Keratinocyte (primary cell): ENCODE data around the gene ABCD3. TPM values are rescaled to one million over a fixed set of nuclear protein-coding genes. Genes with fewer than 3 reads are reported as not detected.

Source experiments
- DNase-seq: peaks from one replicate; pipeline ENCODE4 v3.0.0-alpha.2; 2011; ENCODE audit warnings: low read depth, missing footprints, low spot score
- FAIRE-seq: peaks from 2 replicates; lab custom pipeline; 2011; peaks lifted over from hg19 to GRCh38; lab: Jason Lieb, UNC
- H2AFZ ChIP-seq: 2 replicates; pipeline ENCODE4 v1.6.0; 2012; ENCODE audit warnings: low read length, control low read depth, inconsistent platforms; ENCODE audit not compliant: control insufficient read depth
- H3K27ac ChIP-seq: 2 replicates; pipeline ENCODE4 v1.5.1; 2011; ENCODE audit warnings: low read length; ENCODE audit not compliant: control insufficient read depth, insufficient read depth
- H3K27me3 ChIP-seq: 3 replicates; pipeline ENCODE4 v1.6.0; 2011; ENCODE audit warnings: low read length; ENCODE audit not compliant: control insufficient read depth, insufficient read depth; ENCODE audit errors: extremely low read depth
- H3K36me3 ChIP-seq, 2 experiments: 2 replicates in 1 of 2; 3 replicates in 1 of 2; pipeline ENCODE4 v1.5.1; 2011; ENCODE audit warnings: low read length in 2 of 2, mild to moderate bottlenecking in 1 of 2; ENCODE audit not compliant: control insufficient read depth in 2 of 2, insufficient read depth in 2 of 2; ENCODE audit errors: extremely low read depth in 1 of 2
- H3K4me1 ChIP-seq: 3 replicates; pipeline ENCODE4 v1.5.1; 2011; ENCODE audit warnings: low read length; ENCODE audit not compliant: control insufficient read depth, insufficient read depth; ENCODE audit errors: extremely low read depth
- H3K4me2 ChIP-seq: 3 replicates; pipeline ENCODE4 v1.6.0; 2011; ENCODE audit warnings: low read depth, low read length; ENCODE audit not compliant: control insufficient read depth, insufficient read depth; ENCODE audit errors: extremely low read depth
- H3K4me3 ChIP-seq, 3 experiments: fragments of 200-600 bp in 1 of 3; sonication (generic) in 1 of 3; 2 replicates in 2 of 3; 3 replicates in 1 of 3; pipeline ENCODE4 v1.5.1; 2011 to 2016; ENCODE audit warnings: low read length in 3 of 3, mild to moderate bottlenecking in 3 of 3, control low read depth in 2 of 3, inconsistent platforms in 1 of 3, low read depth in 1 of 3, mixed read lengths in 1 of 3, mixed run types in 1 of 3, moderate library complexity in 1 of 3; ENCODE audit not compliant: control insufficient read depth in 2 of 3, insufficient read depth in 2 of 3; ENCODE audit errors: extremely low read depth in 1 of 3
- H3K79me2 ChIP-seq: 2 replicates; pipeline ENCODE4 v1.6.0; 2012; ENCODE audit warnings: low read length; ENCODE audit not compliant: control insufficient read depth, insufficient read depth
- H3K9ac ChIP-seq: 3 replicates; pipeline ENCODE4 v1.6.0; 2011; ENCODE audit warnings: low read length; ENCODE audit not compliant: control insufficient read depth, insufficient read depth; ENCODE audit errors: extremely low read depth
- H3K9me1 ChIP-seq: 3 replicates; pipeline ENCODE4 v1.6.0; 2011; ENCODE audit warnings: low read length; ENCODE audit not compliant: control insufficient read depth, insufficient read depth; ENCODE audit errors: extremely low read depth
- H3K9me3 ChIP-seq: 2 replicates; pipeline ENCODE4 v1.5.1; 2012; ENCODE audit warnings: low read depth, low read length; ENCODE audit not compliant: control insufficient read depth
- H4K20me1 ChIP-seq: 3 replicates; pipeline ENCODE4 v1.6.0; 2011; ENCODE audit warnings: low read length; ENCODE audit not compliant: control insufficient read depth, insufficient read depth; ENCODE audit errors: extremely low read depth
- EZH2 ChIP-seq: IDR thresholded peaks from one replicate; pipeline ENCODE4 v1.6.1; 2012; ENCODE audit warnings: inconsistent platforms, mild to moderate bottlenecking, low read length, moderate library complexity
- dilution Hi-C: fragments of 300-500 bp; cut with MboI; formaldehyde crosslinking; loops from one replicate; pipeline ENCODE4 v1.7.0; 2020; ENCODE audit warnings: low sequenced_read_pairs; ENCODE audit not compliant: extremely low pct_ligation_motif_present
- polyA plus RNA-seq, 5 experiments: library from polyadenylated mRNA; depleted of rRNA in 3 of 5; stranded (reverse) in 3 of 5; stranded (forward) in 1 of 5; unstranded in 1 of 5; fragments of >200 nt; gene quantifications; 1 replicate in 1 of 5; 2 replicates in 3 of 5; 3 replicates in 1 of 5; pipeline versions ENCODE4 v1.2.1 to v1.2.3, GENCODE V29; 2011 to 2012; ENCODE audit warnings: missing spikeins in 2 of 5, low read depth in 1 of 5, low replicate concordance in 1 of 5
- TF ChIP-seq, protein P1 (sequence below), 3 experiments: IDR thresholded peaks in 1 of 3; conservative IDR thresholded peaks in 1 of 3; optimal IDR thresholded peaks in 1 of 3; 2 replicates in 2 of 3; 3 replicates in 1 of 3; pipeline versions ENCODE3 to v1.5.1; 2011; ENCODE audit warnings: low read length in 3 of 3, mild to moderate bottlenecking in 3 of 3, moderate library complexity in 2 of 3, control low read depth in 1 of 3, inconsistent platforms in 1 of 3; ENCODE audit not compliant: insufficient read depth in 2 of 3; ENCODE audit errors: extremely low read depth in 1 of 3

Gene ABCD3
- polyA plus RNA-seq, 1 donor (not counting 4 experiments of a cell fraction or from before 2014, with no cell fraction given) = 34.9 TPM

DNA sequence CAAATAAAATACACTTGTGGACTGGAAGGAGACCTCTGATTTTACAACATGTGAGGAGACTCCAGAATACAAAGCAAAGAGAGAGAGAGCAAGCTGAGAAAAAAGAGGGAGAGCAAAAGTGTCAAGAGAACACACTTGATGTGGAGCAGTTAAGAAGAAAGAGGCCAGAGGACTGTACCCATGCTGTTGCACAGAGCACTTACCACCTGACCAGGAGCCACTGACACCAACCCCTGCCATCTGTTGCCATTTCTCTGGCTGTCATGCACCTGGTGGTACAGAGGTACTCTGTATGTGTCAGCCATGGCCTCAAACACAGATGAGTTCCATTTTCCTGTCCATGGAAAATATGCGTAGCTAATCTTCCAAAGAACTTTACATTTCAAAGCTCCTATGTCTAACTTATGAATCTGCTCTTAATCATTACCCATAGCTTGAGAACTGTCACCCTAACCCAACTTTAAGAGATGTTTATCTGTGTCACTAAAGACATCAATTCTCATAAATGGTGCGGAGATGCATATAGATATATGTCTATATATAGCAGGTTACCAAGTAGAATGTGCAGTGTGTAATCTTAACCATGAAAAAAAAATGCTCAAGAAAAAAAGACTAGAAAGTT lies 32.8 kb upstream of the ABCD3 start:
- Histone ChIP-seq H3K9me3 (no peaks in the 10 kb centered on the region), H3K4me2 (no peak overlapping the region), H3K27ac (no peak overlapping the region), H3K36me3 (no peaks in the 10 kb centered on the region), H4K20me1 (no peaks in the 10 kb centered on the region), H3K4me1 (no peaks in the 10 kb centered on the region), H3K4me3 (no peak overlapping the region), H3K9me1 (no peaks in the 10 kb centered on the region), H3K79me2 (no peaks in the 10 kb centered on the region), H2AFZ (no peak overlapping the region), H3K9ac (no peak overlapping the region), H3K27me3 (no peaks in the 10 kb centered on the region)
- DNase-seq = no peak
- no peak for TF ChIP-seq EZH2
- TF ChIP-seq, protein P1, sequence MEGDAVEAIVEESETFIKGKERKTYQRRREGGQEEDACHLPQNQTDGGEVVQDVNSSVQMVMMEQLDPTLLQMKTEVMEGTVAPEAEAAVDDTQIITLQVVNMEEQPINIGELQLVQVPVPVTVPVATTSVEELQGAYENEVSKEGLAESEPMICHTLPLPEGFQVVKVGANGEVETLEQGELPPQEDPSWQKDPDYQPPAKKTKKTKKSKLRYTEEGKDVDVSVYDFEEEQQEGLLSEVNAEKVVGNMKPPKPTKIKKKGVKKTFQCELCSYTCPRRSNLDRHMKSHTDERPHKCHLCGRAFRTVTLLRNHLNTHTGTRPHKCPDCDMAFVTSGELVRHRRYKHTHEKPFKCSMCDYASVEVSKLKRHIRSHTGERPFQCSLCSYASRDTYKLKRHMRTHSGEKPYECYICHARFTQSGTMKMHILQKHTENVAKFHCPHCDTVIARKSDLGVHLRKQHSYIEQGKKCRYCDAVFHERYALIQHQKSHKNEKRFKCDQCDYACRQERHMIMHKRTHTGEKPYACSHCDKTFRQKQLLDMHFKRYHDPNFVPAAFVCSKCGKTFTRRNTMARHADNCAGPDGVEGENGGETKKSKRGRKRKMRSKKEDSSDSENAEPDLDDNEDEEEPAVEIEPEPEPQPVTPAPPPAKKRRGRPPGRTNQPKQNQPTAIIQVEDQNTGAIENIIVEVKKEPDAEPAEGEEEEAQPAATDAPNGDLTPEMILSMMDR (optimal IDR thresholded peaks at IDR 0.05 in 1 of 3, IDR thresholded peaks at IDR 0.05 in 1 of 3, conservative IDR thresholded peaks at IDR 0.05 in 1 of 3; ENCODE audit: extremely low read depth in 1 of 3, insufficient read depth in 2 of 3, low read length in 3 of 3) = no peak
- dilution Hi-C loops = no loop called here
- FAIRE-seq = no peak

DNA sequence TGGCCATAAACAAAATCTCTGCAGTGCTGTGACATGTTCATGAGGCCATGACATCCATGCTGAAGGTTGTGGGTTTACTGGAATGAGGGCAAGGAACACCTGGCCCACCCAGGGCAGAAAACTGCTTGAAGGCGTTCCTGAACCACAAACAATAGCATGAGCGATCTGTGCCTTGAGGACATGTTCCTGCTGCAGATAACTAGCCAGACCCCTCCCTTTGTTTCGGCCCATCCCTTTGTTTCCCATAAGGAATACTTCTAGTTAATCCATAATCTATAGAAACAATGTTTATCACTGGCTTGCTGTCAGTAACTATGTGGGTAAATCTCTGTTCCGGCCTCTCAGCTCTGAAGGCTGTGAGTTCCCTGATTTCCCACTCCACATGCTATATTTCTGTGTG lies 28.9 kb upstream of the ABCD3 start:
- H3K4me3 ChIP-seq = no peak overlapping the region
- dilution Hi-C loops = no loop called here
- no peaks in the 10 kb centered on the region for H3K4me1 ChIP-seq
- no peaks in the 10 kb centered on the region for H3K9me1 ChIP-seq
- DNase-seq (no peak), FAIRE-seq (no peak)
- H3K27ac ChIP-seq = no peak overlapping the region
- no peak for TF ChIP-seq EZH2
- TF ChIP-seq, protein P1 (optimal IDR thresholded peaks at IDR 0.05 in 1 of 3, IDR thresholded peaks at IDR 0.05 in 1 of 3, conservative IDR thresholded peaks at IDR 0.05 in 1 of 3; ENCODE audit: extremely low read depth in 1 of 3, insufficient read depth in 2 of 3, low read length in 3 of 3) = no peak
- H3K9ac ChIP-seq = no peak overlapping the region
- no peaks in the 10 kb centered on the region for H3K36me3 ChIP-seq
- H2AFZ ChIP-seq = no peak overlapping the region
- no peaks in the 10 kb centered on the region for H3K79me2 ChIP-seq
- H3K27me3 ChIP-seq = no peaks in the 10 kb centered on the region
- H4K20me1 ChIP-seq = no peaks in the 10 kb centered on the region
- H3K4me2 ChIP-seq = no peak overlapping the region
- H3K9me3 ChIP-seq = no peaks in the 10 kb centered on the region
